KMS-11 (cell line): ENCODE measurements around the gene LY6G5B.

Experiments
- H2AFZ ChIP-seq: fragments of 200-600 bp; sonication (generic); 2 replicates; pipeline ENCODE4 v1.6.1; 2016; ENCODE audit warnings: antibody characterized with exemption, mixed run types, low read depth
- H3K27ac ChIP-seq: fragments of 200-600 bp; sonication (generic); 2 replicates; pipeline ENCODE4 v1.6.1; 2016; ENCODE audit warnings: mild to moderate bottlenecking, mixed run types
- H3K27me3 ChIP-seq: fragments of 200-600 bp; sonication (generic); 2 replicates; pipeline ENCODE4 v1.6.1; 2017; ENCODE audit warnings: mild to moderate bottlenecking, low read depth, mixed run types, moderate library complexity; ENCODE audit not compliant: insufficient read depth
- H3K36me3 ChIP-seq: fragments of 200-600 bp; sonication (generic); 2 replicates; pipeline ENCODE4 v1.6.1; 2017; ENCODE audit warnings: mild to moderate bottlenecking, mixed run types; ENCODE audit not compliant: insufficient read depth
- H3K4me1 ChIP-seq: fragments of 200-600 bp; sonication (generic); 2 replicates; pipeline ENCODE4 v1.6.1; 2016; ENCODE audit warnings: mild to moderate bottlenecking, low read depth, mixed run types; ENCODE audit not compliant: poor library complexity, severe bottlenecking
- H3K4me2 ChIP-seq: fragments of 200-600 bp; sonication (generic); 2 replicates; pipeline ENCODE4 v1.7.0; 2016; ENCODE audit warnings: mild to moderate bottlenecking, mixed run types
- H3K4me3 ChIP-seq: fragments of 200-600 bp; sonication (generic); IDR thresholded peaks from 2 replicates; pipeline ENCODE4 v1.6.1; 2017; ENCODE audit warnings: low read depth, low read length, mixed read lengths; ENCODE audit not compliant: insufficient read depth
- H3K79me2 ChIP-seq: fragments of 200-600 bp; sonication (generic); 2 replicates; pipeline ENCODE4 v1.6.1; 2016; ENCODE audit warnings: low read depth, mixed run types; ENCODE audit not compliant: insufficient read depth
- H3K9ac ChIP-seq: fragments of 200-600 bp; sonication (generic); 2 replicates; pipeline ENCODE4 v1.6.1; 2016; ENCODE audit warnings: mild to moderate bottlenecking, mixed run types
- H4K20me1 ChIP-seq: fragments of 200-600 bp; sonication (generic); 2 replicates; pipeline ENCODE4 v1.6.1; 2016; ENCODE audit warnings: mild to moderate bottlenecking, mixed run types; ENCODE audit not compliant: insufficient read depth
- TF ChIP-seq, protein P1 (sequence below): fragments of 200-600 bp; sonication (generic); conservative IDR thresholded peaks from 2 replicates; pipeline ENCODE4 v1.6.1; 2017; ENCODE audit warnings: low read depth, mild to moderate bottlenecking, antibody characterized with exemption, low read length, moderate library complexity, mixed read lengths

LY6G5B gene

DNA sequence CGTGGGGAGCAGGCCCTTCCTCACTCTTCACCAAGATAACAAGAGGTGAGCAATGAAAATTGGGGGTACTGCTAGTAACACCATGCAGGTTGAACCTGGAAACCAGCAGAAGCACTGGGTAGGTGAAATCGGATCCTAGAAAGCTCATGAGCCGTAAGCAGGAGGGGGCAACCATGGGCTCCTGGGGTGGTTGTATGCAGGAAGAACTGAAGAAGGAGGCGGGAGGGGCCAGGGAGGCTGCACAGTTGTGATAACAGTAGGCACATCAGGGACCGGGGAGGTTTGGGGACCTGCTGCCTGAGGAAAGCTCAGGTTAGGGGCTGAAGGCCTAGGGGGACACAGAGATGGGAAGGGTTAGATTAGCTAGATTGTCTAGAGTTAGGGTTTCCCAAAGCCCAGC is 16.7 kb downstream of the LY6G5B start:
- Histone ChIP-seq H3K36me3 (no peaks in the 10 kb centered on the region), H3K9ac (no peak overlapping the region), H3K4me3 (no peak overlapping the region), H4K20me1 (no peaks in the 10 kb centered on the region), H2AFZ (no peak overlapping the region), H3K79me2 (no peaks in the 10 kb centered on the region), H3K27me3 (no peaks in the 10 kb centered on the region), H3K27ac (no peak overlapping the region), H3K4me2 (no peak overlapping the region), H3K4me1 (peaks cover 1% of the 10 kb centered on the region)
- TF ChIP-seq, protein P1, sequence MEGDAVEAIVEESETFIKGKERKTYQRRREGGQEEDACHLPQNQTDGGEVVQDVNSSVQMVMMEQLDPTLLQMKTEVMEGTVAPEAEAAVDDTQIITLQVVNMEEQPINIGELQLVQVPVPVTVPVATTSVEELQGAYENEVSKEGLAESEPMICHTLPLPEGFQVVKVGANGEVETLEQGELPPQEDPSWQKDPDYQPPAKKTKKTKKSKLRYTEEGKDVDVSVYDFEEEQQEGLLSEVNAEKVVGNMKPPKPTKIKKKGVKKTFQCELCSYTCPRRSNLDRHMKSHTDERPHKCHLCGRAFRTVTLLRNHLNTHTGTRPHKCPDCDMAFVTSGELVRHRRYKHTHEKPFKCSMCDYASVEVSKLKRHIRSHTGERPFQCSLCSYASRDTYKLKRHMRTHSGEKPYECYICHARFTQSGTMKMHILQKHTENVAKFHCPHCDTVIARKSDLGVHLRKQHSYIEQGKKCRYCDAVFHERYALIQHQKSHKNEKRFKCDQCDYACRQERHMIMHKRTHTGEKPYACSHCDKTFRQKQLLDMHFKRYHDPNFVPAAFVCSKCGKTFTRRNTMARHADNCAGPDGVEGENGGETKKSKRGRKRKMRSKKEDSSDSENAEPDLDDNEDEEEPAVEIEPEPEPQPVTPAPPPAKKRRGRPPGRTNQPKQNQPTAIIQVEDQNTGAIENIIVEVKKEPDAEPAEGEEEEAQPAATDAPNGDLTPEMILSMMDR = no peak

DNA sequence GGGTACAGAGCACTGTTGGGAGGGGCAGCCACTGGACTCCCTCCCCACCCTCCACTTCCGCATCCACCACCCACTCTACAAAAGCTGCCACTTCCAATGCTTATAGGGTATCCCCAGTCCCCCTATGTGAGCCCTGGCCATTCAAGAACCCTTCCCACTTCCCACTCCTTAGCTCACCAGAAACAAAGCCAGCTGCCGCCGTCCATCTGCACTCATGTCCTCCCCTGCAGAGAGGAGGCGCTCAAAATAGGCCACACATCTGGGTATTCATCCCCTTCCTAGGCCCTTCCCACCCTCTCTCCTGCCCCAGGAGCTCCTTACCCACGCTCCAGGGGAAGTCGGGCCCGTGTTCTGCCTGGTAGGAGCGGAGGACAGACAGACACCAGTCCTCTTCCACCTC is 17.5 kb downstream of the LY6G5B start:
- TF ChIP-seq, protein P1 = no peak
- H3K27me3 ChIP-seq = no peaks in the 10 kb centered on the region
- H3K36me3 ChIP-seq = no peaks in the 10 kb centered on the region
- no peak overlapping the region for H3K4me3 ChIP-seq
- no peak overlapping the region for H3K9ac ChIP-seq
- H3K4me1 ChIP-seq = no peaks in the 10 kb centered on the region
- H4K20me1 ChIP-seq = no peaks in the 10 kb centered on the region
- no peak overlapping the region for H2AFZ ChIP-seq
- no peak overlapping the region for H3K4me2 ChIP-seq
- no peak overlapping the region for H3K27ac ChIP-seq
- H3K79me2 ChIP-seq = no peaks in the 10 kb centered on the region

DNA sequence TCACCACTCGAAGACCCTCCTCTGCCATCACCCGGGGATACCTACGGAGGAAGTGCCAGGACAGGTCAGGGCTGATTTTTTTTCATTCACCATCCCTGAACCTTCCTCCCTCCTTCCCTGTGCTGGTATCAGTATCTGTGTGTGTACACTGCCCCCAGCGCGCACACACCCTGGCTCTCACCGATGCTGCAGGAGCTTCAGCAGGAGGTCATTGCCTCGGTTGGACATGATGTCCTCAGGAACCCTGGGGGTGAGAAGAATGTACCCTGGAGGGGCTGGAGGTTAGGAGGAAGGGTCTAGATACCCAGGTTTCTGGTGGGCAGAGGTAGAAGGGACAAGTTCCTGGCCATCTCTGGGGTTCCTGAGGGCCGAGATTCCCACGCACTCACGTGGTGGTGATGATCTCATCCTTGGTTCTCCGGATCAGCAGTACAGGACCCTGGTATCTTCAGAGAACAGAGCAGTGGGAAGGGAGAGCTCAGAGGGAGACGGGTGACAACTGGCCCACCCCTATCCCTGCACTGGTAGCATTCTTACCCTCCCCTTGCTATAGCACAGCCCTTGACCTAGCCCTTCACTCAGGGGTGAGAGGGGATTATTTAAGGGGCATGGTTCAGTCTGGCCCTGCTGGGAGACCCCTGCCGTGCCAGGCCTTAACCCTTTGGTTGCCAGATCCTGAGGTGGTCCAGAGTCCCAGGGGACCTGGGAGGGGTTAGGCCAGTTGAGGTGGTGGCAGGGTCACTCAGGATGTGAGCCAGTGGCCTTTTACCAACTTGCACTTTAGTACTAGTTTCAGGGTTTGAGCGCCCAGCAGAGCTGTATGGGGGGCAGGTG is 18.3 kb downstream of the LY6G5B start:
- Histone ChIP-seq H2AFZ (no peak overlapping the region), H3K9ac (no peak overlapping the region), H4K20me1 (no peaks in the 10 kb centered on the region), H3K79me2 (no peaks in the 10 kb centered on the region), H3K4me3 (no peak overlapping the region), H3K27me3 (no peaks in the 10 kb centered on the region), H3K36me3 (no peaks in the 10 kb centered on the region), H3K27ac (no peak overlapping the region), H3K4me1 (no peaks in the 10 kb centered on the region), H3K4me2 (no peak overlapping the region)
- TF ChIP-seq, protein P1 = no peak

DNA sequence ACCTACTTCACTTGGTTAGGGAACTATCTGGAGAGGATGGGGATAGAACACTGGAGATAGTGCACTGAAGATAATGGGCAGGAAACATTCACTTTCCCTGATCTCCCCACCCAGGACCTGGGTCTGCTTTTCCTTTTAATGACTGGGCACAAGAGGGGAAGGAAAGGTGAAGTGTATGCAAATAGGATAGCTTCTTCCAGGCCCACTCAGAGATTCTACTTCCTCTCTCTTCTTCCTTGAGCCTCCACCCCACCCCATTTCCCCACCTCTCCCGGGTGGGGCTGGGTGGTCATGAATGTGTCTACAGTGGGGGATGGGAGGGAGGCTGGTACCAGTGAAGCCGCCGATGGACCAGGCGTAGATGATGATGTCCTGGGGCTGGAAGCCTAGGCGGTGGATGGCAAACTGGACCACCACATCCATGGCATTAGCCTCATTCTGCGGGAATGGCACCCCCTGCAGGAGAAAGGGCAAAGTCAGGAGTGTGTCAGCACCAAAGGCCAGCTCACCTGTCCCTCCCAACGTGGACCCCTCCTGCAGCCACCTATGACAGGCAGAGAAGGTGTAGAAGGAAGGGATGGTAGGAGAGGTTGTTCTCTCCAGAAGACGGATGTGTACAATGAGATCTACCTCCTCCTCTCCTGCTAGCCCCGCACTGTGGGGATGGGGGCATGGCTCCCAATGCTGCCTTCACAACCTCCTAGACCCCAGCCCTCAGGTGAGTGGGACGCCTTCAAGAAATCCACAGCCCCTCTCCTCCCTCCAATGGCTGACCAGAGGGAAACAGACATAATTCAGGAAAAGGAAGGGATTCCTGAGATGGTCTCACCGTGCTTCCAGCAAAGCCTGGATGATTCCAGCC is 19.7 kb downstream of the LY6G5B start:
- Histone ChIP-seq H3K36me3 (no peaks in the 10 kb centered on the region), H3K4me2 (no peak overlapping the region), H3K79me2 (no peaks in the 10 kb centered on the region), H3K4me3 (no peak overlapping the region), H3K27me3 (no peaks in the 10 kb centered on the region), H4K20me1 (no peaks in the 10 kb centered on the region), H3K9ac (no peak overlapping the region), H2AFZ (no peak overlapping the region), H3K27ac (no peak overlapping the region), H3K4me1 (no peaks in the 10 kb centered on the region)
- TF ChIP-seq, protein P1 = peak; percentile 61; the same call in 1 of the 2 replicates
